Fibroblast of peridontal ligament (primary cell): ENCODE data around the gene BCAR3.

Source experiments
- DNase-seq: peaks from one replicate; pipeline ENCODE4 v3.0.0-alpha.2; 2010; ENCODE audit errors: extremely low read depth

Gene BCAR3

DNA sequence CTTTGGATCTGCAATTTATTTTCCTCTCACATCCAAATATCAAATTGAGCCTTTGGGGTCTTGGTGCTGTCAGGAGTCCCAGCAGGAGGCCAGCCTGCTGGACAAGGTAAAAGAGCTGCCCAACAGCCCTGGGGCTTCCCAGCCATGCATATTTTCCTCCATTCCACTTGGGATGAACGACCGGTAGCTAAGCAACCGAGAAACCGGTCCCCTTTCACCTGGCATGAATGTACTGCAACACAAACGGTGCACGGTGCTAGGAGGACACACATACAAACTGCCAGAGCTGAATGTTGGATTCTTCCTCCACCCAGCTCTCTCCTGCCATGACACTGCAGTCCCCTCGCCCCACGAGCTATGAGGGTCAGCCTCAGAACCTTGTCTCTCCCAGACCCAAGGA is 42.7 kb downstream of the BCAR3 start:
- no peak for DNase-seq

DNA sequence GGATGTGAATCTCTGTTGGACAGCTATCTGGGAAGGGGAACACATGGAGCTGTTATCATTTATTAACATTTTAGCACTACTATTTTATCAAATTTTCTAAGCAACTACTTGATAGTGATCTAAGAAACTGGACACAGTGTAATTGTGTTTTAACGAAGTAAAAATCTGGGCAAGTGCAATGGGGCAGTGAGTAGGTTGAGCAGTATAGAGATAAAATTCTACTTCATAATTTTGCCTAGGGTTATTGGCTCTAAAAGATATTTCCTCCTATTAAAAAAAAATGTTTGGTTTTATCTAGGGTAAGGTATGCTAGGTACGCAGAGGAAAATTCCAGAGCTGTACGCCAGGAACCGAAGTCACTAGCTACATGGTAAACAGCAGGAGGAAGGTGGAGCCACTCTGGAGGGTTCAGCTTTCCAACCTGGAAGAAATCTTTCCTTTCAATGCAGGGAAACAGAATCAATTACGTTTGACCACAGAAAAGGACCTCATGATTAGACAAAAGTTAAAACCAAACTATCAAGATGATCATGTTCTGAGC is 43.3 kb downstream of the BCAR3 start:
- no peak for DNase-seq

DNA sequence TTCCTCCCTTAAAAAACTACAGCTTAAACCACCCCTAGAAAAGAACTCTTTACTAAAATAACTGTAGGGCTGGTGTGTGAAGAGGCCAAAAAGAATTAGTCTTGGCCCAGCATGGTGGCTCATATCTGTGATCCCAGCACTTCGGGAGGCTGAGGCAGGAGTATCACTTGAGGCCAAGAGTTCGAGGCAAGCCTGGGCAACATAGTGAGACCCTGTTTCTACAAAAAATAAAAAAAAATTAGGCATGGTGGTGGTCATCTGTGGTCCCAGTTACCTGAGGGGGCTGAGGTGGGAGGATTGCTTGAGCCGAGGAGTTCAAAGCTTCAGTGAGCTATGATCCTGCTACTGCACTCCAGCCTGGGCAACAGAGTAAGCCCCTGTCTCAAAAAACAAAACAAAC is 44.9 kb downstream of the BCAR3 start:
- no peak for DNase-seq

DNA sequence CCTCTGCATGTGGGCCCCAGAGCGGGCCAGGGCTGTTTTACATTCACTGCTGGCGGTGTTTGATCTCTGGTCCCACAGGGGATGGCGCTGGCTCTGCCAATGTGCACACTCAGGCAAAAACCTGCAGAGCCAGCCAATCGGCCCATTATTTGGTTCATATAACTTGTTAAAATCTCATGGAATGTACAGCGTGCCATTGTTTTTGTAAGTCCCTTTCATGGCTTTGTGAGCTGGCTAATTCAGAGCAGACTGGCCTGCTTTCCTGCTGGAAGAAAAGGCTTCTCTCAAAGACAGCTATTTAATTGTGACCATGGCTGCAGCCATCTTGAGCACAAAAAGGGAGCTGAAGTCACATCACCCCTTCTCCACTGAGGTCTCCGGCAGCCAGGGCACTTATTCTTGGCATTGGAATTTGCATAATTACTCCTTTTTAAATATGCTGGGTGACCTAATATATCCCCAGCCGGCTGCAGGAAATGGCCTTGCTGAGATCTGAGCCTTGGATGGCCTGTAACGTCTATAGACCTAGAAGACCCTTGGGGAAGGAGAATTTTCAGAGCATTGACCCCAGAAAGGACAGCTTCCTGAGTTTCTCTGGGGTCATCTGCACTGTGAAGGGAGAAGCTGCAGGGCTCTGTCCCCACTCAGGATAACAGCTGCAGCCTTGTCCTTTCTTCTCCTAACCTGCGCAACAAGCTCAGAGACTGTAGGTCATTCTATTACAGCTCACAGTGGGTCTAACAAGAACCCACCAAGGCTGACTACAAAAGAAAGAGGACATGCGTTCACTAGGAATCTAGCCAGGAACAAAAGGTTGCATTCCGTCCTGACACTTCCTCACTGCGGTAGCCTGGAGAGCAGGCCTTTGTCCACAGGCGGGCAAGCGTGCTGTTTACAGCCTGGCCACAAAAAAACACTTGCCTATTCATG is 45.8 kb downstream of the BCAR3 start:
- no peak for DNase-seq

DNA sequence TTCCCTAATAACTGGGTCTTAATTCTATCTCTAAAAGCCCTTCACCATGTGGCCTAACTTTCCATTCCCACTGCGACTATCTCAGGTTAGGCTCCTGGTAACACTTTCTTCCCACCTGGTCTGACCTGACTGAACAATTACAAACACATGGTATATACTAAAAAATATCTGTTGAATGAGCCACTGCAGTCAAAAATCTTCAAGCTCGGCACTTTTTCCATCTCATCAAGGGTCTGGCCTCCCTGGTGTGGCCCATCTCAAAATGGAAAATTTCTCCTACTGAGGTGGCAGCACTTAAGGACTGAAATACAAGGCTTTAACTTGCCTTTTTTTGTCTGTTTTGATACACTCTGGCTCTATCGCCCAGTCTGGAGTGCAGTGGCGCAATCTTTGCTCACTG is 48.3 kb downstream of the BCAR3 start:
- DNase-seq = no peak

DNA sequence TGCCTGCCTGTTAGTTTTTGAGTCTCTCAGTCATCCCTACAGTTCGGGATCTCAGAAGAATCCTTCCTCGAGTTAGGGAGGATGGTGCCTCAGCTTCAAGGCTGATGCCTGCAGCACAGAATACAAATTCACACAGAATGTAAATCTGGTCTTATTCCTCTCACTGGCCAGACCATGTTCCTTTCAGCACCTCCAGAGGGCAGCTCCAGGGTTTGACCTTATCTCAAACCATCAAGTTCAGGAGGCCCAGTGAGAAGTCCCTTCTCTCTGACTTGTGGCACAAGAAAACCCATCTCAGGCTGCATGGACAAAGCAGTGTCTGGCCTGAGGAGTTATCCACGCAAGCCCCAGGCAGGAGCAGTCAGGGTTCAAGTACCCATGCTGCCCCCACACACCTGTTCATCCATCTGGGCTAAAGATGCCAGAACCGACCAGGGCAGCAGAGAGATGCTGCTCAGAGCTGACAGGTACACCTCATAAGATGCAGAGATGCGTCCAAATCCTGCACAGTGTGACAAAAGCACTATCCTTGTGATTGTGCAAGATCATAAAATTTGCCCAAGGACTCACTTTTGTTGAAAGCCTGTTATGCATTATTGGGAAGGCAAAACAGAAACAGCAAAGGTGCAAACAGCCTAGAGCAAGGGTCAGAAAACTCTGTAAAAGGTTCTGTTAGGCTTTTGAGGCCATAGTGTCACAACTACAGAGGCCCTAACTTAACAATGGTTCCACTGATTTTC is 49.8 kb downstream of the BCAR3 start:
- DNase-seq = peak; percentile 55

DNA sequence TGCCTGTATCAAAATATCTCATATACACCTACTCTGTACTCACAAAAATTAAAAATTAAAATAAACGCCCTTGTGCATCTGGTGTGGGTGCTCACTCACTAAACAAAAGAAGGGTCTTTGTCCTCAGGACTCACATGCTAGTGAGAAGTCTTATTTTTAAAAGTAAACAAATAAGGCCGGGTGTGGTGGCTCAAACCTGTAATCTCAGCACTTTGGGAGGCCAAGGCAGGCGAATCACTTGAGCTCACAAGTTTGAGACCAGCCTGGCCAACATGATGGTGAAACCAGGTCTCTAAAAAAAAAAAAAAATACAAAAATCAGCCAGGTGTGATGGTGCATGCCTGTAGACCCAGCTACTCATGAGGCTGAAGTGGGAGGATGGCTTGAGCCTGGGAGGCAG is 51.5 kb downstream of the BCAR3 start:
- no peak for DNase-seq

DNA sequence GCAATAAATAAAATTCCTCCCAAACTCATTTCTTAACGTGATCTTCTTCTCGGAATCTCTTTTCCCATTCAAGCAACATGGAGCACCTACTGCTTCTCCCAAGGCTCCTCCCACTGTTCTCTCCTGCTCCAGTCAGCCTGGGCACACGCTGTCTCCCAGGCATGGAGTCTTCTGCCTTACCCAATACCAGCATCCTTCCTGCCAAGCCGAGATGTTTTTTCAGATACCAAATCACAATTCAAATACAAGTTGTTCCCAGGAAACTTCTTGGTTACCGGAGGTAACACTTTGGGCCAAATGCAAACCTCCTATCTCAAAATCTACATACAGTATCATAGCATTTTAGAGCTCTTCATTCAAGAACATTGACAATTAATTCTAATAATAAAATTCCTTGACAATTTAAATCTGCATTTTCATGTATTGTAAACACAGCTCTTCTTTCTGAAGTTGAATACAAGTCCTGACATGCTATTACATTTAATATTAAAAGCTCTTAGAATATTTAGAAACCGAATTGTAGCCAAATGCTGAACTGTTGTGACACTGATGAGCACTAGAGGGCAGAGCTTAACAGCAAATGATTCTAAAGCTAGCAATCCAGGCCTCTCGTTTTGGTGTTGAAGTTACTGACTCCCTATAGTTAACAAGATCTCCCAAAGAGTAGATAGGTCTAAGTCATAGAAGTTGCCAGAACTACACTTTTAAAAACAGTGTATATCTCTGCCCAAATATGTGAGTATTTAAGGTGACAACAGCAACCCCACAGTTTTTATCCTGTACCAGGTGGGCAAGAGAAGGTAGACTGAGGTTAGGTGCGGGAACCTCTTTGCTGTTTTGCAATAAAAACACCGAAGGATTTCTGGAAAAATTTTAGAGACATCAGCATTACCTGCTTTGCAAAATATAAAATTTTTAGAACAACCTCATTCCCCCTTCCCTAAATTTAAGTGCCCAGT is 52.3 kb downstream of the BCAR3 start:
- DNase-seq = peak; percentile 91

DNA sequence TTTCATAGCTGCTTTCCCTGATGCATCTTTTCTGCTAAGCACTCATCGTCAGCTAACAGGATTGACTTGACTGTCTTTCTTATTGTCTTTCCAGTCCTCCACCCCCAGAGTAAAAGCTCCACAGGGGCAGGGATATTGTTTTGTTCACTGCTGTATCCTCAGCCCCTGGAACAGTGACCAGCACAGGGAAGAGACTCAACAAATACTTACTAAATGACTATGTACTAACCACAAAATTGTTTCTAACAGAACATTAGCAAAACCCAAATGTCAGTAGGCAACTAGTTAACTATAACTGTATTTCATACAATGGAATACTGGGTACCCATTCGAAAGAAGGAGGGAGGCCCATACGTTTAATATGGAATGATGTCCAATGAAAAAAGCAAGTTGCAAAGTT is 53.0 kb downstream of the BCAR3 start:
- no peak for DNase-seq

DNA sequence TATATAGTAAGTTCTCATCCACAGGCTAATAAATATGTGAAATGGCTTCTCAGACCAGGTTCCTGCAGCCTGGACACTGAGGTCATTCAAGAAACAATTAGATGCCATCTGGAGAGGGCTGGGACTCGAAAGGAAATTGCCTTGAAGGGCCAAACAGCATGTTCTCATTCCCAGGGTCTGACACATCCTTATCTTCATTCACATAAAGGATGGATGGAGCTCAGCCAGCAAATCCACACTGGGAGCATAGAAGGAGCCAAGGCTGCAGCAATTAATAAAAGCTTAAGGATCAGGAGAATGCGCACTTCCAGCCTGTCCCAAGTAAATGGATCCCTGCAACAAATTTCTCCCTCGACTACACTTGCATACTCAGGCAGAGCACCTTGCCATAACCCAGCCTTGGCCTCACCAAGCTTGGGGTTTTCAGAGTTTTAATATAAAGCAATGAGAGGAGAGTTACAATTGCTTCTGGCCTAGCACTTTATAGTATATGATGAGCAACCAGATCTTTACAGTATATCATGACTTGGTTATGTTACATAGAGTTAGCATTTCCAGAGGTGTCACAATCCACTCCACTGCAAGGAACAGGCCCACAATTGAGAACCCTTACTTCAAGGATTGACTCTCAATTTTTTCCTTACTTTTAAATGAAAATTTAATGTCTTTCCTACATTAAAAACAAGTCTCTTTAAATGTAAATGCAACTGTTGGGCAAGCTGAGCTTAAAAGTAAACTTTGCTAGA is 55.9 kb downstream of the BCAR3 start:
- peak; percentile 53 for DNase-seq

DNA sequence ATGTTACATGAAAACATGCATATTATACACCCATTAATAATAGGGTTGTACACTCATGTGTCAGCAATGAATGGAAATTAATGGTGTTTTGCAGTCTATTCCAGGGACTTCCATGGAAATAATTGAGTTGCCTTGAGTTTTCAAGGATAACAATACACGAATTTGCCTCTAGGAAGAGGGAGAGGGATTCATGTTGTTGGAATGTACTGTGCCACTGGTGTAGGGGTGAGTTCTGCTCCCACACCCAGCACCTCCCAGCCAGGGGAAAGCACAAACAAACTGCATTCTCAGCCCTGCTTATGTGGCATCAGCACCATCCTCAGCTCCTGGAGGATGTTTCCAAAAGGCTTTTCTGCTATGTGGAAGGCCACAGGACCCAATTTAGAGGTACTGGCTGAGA is 57.8 kb downstream of the BCAR3 start:
- DNase-seq = peak; percentile 67

DNA sequence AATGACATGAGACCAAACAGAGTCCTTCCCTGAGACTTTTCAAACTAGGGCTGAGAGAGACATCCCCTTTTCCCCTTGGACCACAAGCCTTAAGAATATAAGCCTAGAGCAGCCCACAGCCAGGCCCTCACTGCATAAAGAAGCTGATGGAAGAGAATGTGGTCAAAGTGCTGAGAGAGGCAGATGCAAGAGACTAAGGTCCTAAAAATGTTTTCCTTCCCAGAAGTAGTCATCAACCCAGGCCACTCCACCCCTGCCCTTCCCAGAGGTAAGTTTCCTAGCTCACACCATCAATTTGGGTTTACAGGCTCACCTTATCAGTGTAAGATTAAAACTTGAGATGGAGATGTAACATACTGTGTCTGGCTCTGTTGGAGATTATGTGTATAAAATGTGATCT is 58.2 kb downstream of the BCAR3 start:
- no peak for DNase-seq

DNA sequence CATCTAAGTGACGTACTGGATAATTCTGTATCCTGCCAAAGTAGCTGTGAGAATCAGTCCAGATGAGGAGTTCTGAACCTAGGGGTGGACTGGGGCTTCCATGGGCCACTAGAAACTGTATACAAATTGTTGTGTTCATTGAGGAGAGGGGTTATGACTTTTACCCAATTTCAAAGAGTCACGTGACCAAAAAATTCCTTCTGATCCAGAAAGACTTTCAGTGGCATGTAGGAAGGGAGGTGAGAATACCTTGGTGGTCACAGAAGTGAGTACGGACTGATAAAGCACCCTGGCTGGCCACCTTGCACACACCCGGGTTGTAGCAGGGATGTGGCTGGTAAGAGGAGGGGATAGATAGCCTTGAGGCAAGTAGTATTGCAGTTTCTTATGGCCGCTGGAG is 60.4 kb downstream of the BCAR3 start:
- DNase-seq = no peak

DNA sequence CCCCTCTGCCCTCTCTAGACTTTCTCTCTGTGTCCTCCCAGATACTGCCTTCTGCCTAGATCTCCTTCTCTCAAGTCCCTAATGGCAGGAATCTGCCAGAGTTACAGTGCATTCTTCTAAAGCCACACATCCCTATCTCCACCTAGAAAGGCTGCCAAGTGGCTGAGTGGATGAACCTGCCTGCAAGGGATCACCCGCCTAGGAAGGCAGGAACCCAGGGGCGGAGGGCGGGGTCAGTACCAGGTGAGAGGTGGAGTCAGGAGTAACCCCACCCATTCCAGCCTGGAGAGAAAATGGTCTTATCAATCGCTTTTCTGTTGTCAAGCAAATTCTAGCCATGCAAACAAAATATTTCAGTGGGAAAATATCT is 60.8 kb downstream of the BCAR3 start:
- DNase-seq = no peak

DNA sequence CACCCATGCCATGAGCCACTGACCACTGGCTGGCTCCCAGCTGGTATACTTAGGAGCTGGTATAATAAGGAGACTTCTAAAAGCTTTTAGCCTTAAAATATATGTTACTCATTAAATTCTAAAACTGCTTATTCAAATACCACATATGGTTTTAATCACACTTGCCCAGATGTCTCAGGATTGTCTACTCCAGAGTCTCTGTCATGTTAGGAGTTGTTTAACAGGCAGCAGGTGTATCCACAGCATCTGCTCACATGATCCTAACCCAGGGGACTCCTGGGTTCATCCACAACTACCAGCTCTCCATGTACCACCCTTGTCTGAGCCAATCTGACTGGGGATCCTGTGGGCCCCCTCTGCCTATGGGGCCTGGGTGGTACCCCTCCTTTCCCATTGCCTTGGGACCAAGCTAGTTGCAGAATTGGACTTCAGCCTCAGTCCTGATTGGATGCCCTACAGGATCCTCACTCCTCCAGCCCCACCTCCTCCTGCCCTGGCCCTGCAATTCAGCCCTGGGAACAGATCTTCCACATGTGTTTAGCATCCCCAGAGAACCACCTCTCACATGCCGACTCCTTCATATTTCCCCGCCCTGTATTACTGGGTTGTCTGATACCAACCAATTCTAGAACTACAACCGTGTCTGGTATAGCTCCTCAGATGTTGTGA is 61.3 kb downstream of the BCAR3 start:
- DNase-seq = peak; percentile 75

DNA sequence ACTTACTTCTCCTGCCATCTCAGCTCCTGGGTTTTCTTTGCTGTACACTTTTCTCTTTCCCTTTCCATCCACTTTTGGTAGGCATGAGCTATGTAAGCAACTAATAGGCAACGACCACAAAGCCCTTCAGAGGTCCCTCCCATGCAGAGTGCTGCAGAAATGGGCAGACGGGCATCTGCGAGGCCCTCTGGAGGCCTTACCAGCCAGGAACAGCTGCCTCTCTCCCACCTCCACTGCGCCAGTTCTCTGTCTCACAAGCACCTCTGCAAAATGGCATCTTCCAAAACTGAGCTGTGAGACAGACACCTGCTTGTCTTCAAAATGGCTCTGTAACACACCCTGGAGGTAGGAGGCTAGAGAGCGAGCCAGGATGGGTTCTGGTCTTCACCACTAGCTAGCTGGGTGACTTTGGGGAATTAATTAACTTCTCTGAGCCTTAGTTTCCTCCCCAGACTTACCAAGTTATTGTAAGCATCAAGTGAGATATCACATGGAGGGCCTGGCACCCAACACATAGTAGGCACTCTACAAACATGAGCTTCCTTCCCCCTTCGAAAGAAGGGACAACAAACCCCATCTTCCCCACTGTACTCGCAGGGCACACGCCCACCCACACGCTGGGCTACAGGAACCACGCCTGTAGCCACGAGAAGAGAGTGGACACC is 62.0 kb downstream of the BCAR3 start:
- DNase-seq = no peak

DNA sequence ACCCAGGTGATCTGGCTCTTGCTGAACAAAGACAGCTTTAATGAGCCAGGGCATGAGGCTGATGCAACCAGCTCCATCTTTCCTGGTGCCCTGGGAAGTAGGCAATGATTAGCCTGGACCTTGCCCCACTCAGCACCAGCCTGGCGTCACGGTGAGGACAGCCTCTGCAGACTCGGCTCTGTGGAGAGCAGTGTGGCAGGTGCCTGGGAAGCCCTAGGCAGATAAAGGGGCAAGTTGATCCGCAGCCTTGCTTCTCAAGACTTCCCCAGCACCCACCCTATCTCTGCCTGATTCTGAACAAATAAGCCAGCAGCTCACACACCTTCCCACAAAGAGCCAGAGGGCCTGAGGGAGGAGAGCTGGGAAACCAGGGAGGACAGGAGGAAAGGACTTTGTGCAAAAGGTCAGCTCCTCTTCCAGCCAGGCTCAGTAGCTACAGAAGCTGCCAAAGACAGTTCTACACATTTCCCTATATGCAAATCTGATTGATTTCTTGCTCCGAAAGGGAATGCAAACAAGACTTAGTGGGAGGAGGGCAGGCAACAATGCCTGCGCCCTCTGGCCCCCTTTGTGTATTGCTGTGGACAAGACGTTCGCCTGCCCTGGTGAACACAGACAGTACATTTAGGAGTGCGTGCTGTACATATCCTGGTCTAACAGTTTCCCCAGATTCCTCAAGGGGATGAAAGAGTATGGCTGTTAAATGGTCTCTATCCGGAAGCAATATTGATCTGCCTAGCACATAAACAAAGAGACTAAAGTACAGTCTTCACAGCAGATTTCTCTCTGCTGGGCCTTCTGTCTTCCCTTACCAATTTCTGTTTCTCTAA is 63.8 kb downstream of the BCAR3 start:
- DNase-seq = no peak

DNA sequence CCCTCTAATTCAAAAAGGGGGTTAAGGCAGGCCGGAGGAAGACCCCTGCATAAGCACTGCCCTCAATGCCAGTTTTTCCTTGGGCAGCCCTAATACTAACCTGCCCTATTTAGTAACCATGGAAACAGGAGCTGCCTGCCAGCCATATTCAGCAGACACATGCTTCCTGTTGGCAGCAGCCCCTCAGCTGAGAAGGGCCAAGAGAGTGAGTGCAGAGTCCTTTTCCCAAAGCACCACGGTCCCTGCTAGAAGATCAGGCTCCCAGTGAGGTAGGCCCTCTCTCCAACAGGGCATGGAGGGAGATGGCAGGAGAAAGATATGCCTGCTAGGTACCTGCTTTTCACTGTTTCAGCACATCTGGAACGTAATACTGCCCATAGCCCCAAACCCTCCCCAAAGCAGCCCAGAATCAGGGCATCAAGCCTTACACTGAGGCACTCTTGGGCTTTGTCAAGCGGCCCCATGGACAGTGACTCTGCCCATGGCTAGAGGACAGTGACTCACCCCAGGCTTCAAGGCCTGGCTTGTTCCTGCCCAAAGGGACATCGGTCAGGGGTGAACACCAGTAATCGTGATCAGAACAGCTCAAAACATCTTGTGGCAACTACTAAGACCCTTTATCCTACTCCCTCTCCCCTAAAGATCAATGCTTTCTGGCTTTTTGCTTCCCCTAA is 64.5 kb downstream of the BCAR3 start:
- DNase-seq = no peak
